Hematopoietic multipotent progenitor cell treated with erythropoietin and hydrocortisone succinate and interleukin-3 and kit ligand, for 8 days (in vitro differentiated cells): ENCODE measurements around the gene KLK7.

ENCODE experiments used
- DNase-seq: peaks from one replicate; pipeline ENCODE4 v3.0.0-alpha.2; 2015

The KLK7 gene

DNA sequence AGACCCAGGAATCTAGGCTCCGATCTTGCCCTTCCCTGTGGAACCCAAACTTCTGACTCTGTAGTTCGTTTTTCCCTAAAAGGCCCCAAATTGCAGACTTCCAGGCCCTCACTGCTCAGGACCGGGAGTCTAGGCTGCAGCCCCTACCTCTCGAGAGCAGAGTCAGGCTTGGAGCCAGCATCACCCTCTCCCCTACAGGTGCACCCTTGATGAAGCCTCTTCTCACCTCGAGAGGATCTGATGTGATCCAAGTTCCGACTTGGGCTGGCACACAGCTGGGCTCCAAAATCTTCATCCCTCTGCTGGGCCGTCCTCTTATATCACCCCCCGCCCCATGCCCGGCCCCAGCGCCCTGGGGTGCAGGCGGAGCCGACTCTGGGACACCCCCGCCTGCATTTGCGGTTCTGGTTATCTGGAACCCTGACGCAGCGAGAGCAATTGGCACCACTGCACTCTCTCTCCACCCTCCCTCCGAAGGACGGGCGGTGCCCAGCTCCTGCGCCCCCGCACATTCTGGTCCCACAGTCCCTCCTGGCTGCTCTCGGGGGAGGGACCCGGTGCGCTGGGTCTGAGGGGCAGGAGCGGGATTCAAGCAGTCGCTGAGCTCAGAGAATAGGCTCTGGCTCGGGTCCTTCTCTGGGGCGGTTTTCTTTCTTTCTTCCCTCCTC, at the start of gene KLK7:
KLK7 (minus strand) TSS at position 293 of the 668 bp plus-strand sequence. CDS start 1,518 bp downstream, outside the sequence.
- peak; percentile 14 for DNase-seq

DNA sequence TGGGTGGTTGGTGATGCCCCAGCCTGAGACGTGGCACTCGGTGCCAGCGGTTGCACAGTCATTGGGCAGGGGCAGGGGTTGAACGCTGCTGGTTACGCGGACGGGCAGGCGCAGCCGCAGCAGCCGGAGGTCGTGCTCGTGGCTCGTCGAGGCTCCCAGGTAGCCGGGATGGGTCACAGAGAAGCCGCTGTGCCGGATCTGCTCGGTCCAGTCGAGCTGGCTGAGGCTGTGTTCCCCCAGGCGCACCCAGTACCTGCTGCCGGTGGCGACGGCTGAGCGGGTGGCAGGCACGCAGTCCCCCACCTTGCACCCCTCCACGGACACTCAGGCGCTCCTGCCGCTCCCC, 48.1 kb upstream of the KLK7 start:
- no peak for DNase-seq

GRCh38 chr19:51031220-51031879, 47.6 kb upstream of the KLK7 start:
- no peak for DNase-seq

DNA sequence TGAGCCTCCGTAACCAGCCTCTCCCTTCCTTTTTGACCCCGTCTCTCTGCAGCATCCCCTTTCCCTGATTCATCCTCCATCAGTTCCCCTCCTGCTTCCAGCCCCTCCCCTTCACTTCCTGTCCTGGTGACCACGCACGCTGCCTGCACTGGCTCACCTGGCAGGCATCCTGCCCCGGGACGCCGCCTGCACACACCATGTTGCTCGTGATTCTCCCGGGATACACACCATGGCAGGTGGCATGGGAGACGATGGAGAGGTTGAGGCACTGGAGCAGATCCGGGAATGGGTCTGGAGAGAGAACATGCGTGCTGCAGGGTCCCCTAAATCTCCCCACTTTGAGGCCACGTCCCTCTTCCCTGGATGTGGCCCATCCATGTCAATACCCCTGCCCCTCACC, 46.9 kb upstream of the KLK7 start:
- no peak for DNase-seq

DNA sequence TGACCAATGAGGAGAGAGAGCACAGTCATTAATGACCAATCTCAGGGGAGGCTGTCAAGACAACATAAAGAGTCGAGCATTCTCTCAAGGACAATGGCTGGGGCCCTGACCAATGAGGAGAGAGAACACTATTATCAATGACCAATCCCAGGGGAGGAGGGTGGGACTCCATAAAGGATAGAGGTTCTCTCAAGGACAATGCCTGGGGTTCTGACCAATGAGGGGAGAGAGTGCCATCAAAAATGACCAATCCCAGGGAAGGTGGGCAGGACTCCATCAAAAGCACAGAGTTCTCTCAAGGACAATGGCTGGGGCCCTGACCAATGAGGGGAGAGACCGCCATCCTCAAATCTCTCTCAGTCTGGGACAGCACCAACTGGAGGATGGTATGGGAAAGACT, 46.0 kb upstream of the KLK7 start:
- peak; percentile 4 for DNase-seq

DNA sequence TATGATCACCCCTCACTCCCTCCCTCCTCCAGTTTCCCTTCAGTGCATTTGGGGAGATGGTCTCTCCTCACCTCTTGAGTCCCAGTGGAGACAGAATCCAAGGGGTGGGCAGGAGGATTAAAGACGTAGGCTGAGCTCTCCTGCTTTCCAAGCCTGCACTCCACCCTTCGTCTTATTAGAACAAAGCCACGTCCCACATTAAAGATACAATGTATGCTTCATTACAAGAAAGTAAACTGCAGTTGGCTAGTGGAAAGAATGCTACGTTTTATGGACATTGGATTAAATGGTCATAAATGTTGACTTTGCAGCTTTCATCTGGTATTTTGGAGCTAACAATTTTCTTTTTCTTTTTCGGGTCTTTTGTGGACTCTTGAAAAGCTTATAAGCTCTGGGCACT, 44.2 kb upstream of the KLK7 start:
- no peak for DNase-seq

DNA sequence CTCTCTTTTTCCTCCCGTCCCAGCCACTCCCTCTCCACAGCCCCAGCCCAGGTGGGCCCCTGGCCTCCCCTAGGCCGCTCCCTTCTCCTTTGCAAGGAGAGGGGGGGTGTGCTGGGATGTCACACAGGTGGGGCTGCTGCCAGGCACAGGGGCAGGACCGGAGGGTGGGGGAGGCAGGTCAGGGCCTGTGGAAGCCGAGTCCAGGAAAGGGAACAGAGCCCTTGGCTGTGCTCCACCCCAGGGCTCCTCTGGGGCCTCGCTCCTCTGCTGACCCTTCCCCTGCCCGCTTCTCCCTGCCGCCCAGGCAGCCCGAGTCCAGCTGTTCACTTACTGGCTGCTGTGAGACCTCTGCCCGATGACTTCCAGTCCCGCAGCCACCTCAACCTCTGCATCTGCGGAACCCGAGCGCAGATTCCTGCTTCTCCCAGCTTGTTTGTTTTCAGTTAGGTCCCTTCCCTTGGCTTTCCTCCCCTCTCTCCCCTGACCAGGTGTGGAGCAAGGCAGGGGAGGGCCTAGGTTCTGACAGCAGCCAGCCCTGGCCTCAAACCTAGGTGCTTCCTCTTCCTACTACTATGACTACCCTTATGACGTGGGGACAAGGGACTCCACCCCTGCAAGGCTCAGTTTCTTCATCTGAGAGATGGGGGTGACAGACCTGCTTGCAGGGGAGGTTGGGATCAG, 43.5 kb upstream of the KLK7 start:
- no peak for DNase-seq

DNA sequence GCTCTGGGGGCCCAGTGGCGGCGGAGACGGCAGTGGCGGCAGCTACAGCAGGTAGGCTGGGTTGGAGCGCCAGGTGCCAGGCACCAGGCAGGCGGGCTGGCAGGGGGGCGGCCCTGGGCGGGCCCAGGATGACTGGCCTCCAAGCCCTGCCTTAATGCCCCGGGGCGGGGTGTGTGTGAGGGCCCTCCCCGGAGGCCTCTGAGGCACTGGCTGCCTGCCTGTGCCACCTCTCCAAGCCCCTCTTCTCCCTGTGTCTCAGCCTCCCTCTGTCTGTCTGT, 42.8 kb upstream of the KLK7 start, which contains the start of gene KLK11:
KLK11 (minus strand) TSS at position 63 of the 278 bp plus-strand sequence. CDS start 985 bp downstream, outside the sequence.
- no peak for DNase-seq

- DNase-seq, result no peak
These were observed 42.3 kb upstream of the KLK7 start for GRCh38 chr19:51025809-51026553.

GRCh38 chr19:51025401-51025800, 41.7 kb upstream of the KLK7 start:
- no peak for DNase-seq

- DNase-seq, result no peak
These were observed 41.2 kb upstream of the KLK7 start for GRCh38 chr19:51024924-51025323.

DNA sequence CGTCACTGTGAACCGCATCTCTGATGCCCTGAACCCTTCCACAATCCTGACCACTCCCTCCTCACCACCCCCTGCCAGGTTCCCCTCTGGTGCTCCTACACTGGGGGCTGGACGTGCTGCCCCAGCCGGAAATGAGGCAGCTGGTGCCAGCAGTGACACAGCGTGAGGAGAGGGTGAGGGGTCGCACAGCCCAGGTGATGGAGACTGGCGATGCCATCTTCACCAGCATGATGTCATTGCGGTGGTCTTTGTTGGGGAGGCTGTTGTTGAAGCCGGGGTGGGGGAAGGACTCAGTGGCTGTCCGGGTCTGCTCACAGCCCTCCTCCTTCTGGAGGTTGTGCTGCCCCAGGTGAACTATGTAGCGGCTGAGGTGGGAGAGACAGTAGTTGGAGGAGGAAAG, 40.2 kb upstream of the KLK7 start:
- no peak for DNase-seq

DNA sequence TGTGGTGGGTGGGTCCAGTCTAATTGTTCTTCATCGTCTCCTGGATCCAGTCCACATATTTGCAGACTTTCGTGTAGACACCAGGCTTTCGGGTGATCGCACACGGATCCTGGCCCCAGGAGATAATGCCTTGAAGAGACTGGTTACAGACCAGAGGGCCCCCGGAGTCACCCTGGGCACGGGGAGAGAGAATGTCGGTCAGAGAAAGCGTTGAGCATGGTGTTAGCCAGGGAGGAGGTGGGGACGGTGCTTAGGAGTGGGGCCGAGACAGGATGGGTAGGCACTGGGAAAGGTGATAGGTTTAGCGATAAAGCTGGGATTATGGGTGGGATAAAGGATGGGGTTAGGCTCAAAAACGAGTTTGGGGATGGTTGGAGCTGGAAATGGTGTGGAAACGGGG, 38.8 kb upstream of the KLK7 start:
- no peak for DNase-seq

DNA sequence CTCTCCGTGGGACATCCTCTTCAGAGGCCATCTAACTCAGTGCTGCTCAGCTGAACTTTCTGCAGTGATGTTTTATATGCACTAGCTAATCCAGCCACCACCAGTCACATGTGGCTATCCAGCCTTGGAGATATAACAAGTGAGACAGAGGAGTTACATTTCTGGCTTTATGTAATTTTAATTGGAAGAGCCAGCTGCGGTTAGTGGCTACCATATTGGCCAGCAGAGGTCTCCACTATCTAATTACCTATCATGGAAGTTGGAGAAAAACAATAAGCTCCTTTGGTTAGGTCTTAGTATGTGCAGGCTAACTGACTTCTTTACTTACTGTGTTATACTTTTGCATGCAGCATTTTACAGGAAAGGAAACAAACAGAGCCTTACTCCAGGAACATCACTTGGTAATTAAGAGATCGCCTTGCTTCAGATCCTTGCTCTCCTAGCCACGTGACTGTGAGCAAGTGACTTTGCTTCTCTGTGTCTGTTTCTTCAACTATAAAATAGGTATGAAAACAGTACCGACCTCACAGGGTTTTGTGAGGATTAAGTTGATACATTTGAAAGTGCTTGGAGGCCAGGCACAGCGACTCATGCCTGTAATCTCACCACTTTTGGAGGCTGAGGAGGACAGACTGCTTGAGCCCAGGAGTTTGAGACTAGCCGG, 37.4 kb upstream of the KLK7 start:
- DNase-seq, result peak; percentile 64

DNA sequence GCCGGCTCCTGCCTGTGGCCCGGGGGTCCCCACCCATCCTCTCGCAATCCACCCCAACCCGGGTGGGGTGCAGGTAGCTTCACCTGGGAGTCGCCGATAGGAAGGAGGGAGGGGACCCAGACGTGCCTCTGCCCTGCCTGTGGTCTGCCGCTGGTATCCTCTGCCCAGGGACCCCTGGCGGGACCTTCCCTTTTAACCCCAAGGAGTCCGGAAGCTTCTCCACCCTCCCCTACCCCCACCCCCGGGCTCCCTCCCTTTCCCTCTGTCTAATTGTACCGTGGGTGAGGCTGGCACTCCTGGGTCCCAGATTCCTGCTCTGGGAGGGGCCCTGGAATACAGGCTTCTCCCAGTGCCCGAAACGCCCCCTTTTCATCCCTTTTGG, 35.8 kb upstream of the KLK7 start, which contains the start of gene KLK10:
KLK10 (minus strand) TSS at position 166 of the 382 bp plus-strand sequence. CDS start 579 bp downstream, outside the sequence.
- no peak for DNase-seq

DNA sequence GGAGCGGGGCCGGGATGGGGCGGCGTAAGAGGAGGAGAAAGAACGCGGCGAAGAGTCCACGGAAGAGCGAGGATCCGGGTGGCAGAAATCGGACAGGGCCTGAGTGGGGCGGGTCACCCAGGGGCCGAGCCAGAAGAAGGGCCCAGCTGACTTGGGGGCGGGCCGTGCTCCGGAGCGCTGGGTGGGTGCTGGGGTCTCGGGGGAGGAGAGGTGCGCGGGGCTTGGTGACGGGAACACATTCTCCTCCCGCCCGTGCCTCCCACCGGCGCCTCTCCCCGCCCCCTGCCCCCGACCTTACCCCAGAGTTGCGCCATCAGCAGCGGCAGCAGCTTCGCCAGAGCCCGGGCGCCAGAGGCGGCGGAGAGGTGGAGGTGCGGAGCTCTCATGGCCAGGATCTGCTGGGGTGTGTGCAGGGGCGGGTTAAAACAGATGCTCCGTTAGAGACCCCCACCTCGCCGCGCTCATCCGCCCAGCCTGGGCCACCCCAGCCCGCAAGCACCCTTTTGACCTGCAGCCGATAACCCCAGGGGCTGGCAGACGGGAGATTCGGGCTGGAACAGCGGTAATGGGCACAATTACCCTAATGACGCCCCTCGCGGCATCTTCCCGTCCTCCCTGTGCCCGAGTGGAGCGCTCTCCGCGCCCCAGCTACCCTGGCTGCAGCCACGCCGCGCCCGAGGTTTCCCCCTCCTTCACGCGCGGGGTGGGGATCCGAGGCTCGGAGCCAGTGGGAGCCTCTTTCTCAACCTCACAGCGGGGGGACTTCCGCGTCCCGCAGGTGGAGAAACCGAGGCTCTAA, 35.2 kb upstream of the KLK7 start:
- DNase-seq, result no peak

- DNase-seq, result peak; percentile 62
These were observed 33.3 kb upstream of the KLK7 start for GRCh38 chr19:51016798-51017683.

DNA sequence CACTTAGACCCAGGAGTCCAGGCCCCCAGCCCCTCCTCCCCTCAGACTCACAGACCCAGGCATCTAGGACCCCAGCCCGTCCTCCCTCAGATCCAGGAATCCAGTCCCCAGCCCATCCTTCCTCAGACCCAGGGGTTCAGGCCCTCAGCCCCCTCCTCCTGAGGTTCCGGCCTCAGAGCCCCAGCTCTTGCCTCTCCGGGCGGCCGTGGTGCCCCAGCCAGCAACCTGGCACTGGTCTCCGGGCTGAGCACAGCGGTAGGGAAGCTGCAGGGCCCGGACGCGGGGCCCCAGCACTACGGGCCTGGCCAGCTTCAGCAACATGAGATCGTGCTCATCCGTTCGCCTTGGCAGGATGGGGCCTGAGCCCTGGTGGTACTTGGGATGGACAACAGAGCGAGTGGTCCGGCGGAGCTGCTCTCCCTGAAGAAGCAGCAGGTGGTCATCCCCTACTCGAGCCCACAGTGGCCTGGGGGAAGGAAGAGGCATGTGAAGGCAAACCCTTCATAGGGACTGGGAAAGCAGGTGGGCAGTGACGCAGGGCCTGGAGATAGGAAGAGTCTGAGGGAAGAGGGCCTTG, 32.1 kb upstream of the KLK7 start:
- DNase-seq, result no peak

DNA sequence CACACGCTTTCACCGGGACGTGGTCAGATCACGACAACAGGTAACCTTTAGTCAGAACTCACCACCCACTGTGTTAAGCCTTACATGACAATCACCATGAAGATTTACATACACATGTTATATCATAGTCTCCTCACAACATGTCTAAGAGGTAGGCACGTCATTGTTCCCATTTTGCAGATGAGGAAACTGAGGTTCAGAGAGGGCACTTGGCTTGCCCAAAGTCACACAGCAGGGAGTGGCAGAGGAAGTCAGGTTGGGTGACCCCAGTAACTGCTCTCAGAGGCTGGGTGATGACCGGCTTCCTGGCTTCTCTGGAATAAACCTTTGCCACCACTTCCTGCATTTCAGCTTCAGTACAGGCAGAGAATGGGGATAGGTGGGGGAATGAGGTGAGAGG, 30.5 kb upstream of the KLK7 start:
- DNase-seq, result no peak

GRCh38 chr19:51012661-51013190, 29.0 kb upstream of the KLK7 start:
- DNase-seq, result no peak
